GM18861 (cell line): Measurements from ENCODE around the gene ZRSR2.
A peak's percentile ranks its signal among the peaks of the same experiment; 100 is the strongest.

Source experiments
- ATAC-seq: cut with Tn5 transposase; IDR thresholded peaks from one replicate; pipeline ENCODE4 v1.9.1; 2021; ENCODE audit not compliant: unreplicated experiment

The ZRSR2 gene

GRCh38 chrX:15849555-15849954 is 59.3 kb downstream of the ZRSR2 start:
- ATAC-seq: no peak

- no peak for ATAC-seq
Measured at GRCh38 chrX:15853586-15854079, 63.3 kb downstream of the ZRSR2 start.

- peak; percentile 23 for ATAC-seq
Measured at GRCh38 chrX:15854080-15854655, 63.9 kb downstream of the ZRSR2 start.

GRCh38 chrX:15854712-15855567 is 64.7 kb downstream of the ZRSR2 start, which contains the start of gene AP1S2:
AP1S2 (minus strand) TSS chrX:15854813; CDS start chrX:15852524, 2,289 bp downstream.
- peak; percentile 87 for ATAC-seq

GRCh38 chrX:15855568-15856221 is 65.4 kb downstream of the ZRSR2 start:
- ATAC-seq: no peak

- ATAC-seq: no peak
Measured at GRCh38 chrX:15856222-15856587, 65.9 kb downstream of the ZRSR2 start.

GRCh38 chrX:15856636-15857035 is 66.4 kb downstream of the ZRSR2 start:
- ATAC-seq: no peak

GRCh38 chrX:15858051-15858450 is 67.8 kb downstream of the ZRSR2 start:
- no peak for ATAC-seq

- ATAC-seq: no peak
Measured at GRCh38 chrX:15860921-15861320, 70.6 kb downstream of the ZRSR2 start.

GRCh38 chrX:15864023-15864422 is 73.7 kb downstream of the ZRSR2 start:
- ATAC-seq: no peak

- no peak for ATAC-seq
Measured at GRCh38 chrX:15864629-15865028, 74.3 kb downstream of the ZRSR2 start.

- ATAC-seq: no peak
Measured at GRCh38 chrX:15866147-15866546, 75.9 kb downstream of the ZRSR2 start.

GRCh38 chrX:15869695-15870094 is 79.4 kb downstream of the ZRSR2 start:
- no peak for ATAC-seq

GRCh38 chrX:15870310-15870709 is 80.0 kb downstream of the ZRSR2 start:
- no peak for ATAC-seq
